ENCODE measurements around the gene ZNF480.

GRCh38 chr19:52275988-52276387, 21.0 kb upstream of the ZNF480 start:
- no peak for TF ChIP-seq POLR2A (IDR thresholded peaks at IDR 0.05; ENCODE audit: low read length)
- no peak for TF ChIP-seq GATA1 (IDR thresholded peaks at IDR 0.05; ENCODE audit: low read depth, low read length)
